ENCODE data around the gene TRIP12.

DNA sequence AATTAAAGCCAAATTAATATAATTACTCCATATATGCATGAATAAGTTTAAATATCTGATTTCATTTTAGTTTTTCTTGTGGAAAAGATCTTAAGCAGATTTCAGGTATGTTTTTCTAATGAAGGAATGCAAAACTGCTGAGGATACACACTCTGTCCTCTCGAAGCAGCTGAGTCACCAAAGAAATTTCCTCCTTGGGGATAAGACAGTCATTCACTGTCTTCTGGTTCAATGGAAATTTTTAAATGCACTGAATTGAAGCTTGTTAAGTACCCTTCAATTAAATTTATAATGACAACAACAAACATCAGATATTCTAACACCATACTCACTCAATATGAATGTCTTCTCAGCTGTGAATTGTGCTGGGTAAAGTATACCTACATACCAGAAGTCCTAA lies 106.0 kb downstream of the TRIP12 start:
- TF ChIP-seq POLR2AphosphoS5 (IDR thresholded peaks at IDR 0.05; ENCODE audit: insufficient read depth, low read depth, low read length) (no peak), POLR2A (IDR thresholded peaks at IDR 0.05; ENCODE audit: low read depth, low read length) (no peak), EZH2 (IDR thresholded peaks at IDR 0.05; ENCODE audit: borderline replicate concordance, low read depth, low read length, severe bottlenecking) (no peak), JUN (IDR thresholded peaks at IDR 0.05; ENCODE audit: borderline replicate concordance, insufficient read depth, insufficient read length, low read depth) (no peak), MYC (IDR thresholded peaks at IDR 0.05; ENCODE audit: low read depth, low read length) (no peak), FOS (IDR thresholded peaks at IDR 0.05; ENCODE audit: borderline replicate concordance, insufficient read depth, low read length) (peak; percentile 43)
- TF ChIP-seq, protein P1, sequence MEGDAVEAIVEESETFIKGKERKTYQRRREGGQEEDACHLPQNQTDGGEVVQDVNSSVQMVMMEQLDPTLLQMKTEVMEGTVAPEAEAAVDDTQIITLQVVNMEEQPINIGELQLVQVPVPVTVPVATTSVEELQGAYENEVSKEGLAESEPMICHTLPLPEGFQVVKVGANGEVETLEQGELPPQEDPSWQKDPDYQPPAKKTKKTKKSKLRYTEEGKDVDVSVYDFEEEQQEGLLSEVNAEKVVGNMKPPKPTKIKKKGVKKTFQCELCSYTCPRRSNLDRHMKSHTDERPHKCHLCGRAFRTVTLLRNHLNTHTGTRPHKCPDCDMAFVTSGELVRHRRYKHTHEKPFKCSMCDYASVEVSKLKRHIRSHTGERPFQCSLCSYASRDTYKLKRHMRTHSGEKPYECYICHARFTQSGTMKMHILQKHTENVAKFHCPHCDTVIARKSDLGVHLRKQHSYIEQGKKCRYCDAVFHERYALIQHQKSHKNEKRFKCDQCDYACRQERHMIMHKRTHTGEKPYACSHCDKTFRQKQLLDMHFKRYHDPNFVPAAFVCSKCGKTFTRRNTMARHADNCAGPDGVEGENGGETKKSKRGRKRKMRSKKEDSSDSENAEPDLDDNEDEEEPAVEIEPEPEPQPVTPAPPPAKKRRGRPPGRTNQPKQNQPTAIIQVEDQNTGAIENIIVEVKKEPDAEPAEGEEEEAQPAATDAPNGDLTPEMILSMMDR (IDR thresholded peaks at IDR 0.05; ENCODE audit: extremely low read depth in 1 of 2, insufficient read depth in 1 of 2, low read depth in 1 of 2, low read length in 2 of 2), result no peak
- TF ChIP-seq, protein P2, sequence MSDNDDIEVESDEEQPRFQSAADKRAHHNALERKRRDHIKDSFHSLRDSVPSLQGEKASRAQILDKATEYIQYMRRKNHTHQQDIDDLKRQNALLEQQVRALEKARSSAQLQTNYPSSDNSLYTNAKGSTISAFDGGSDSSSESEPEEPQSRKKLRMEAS (IDR thresholded peaks at IDR 0.05; ENCODE audit: insufficient read depth, insufficient read length), result no peak
